PC-3 (cell line): ENCODE results near the gene IFI44L.

ENCODE experiments used
- EZH2 ChIP-seq: fragments of 300-600 bp; sonication (generic); IDR thresholded peaks from one replicate; pipeline ENCODE4 v1.6.1; 2017; ENCODE audit warnings: antibody characterized with exemption, mild to moderate bottlenecking, low read length; ENCODE audit not compliant: unreplicated experiment
- EZH2phosphoT487 ChIP-seq: fragments of 300-600 bp; sonication (generic); IDR thresholded peaks from 2 replicates; pipeline ENCODE4 v1.6.1; 2018; ENCODE audit warnings: mild to moderate bottlenecking, antibody characterized with exemption, low read length, borderline replicate concordance
- TF ChIP-seq, protein P1 (sequence below): fragments of 300-600 bp; sonication (generic); conservative IDR thresholded peaks from 2 replicates; pipeline ENCODE4 v1.5.1; 2017; ENCODE audit warnings: antibody characterized with exemption, low read depth, mild to moderate bottlenecking, low read length

DNA sequence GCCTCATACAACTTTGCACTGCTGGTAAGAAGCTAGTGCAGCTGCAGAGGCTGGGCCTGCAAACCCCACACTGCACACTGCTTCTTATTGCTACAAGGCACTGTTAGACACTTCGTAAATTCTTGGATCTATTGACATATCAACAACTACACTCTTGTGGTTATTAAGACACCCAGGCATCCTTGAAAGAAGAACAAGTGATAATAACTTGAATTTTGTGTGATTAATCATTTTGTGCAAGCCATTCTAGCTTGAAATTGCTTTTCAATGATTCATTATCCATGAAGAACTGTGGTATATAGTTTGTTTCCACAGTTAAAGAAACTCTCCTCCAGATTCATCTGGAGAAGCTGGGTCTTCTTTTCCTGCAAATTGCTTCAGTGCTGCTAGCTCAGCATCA, 33.7 kb upstream of the IFI44L start:
- TF ChIP-seq, protein P1, sequence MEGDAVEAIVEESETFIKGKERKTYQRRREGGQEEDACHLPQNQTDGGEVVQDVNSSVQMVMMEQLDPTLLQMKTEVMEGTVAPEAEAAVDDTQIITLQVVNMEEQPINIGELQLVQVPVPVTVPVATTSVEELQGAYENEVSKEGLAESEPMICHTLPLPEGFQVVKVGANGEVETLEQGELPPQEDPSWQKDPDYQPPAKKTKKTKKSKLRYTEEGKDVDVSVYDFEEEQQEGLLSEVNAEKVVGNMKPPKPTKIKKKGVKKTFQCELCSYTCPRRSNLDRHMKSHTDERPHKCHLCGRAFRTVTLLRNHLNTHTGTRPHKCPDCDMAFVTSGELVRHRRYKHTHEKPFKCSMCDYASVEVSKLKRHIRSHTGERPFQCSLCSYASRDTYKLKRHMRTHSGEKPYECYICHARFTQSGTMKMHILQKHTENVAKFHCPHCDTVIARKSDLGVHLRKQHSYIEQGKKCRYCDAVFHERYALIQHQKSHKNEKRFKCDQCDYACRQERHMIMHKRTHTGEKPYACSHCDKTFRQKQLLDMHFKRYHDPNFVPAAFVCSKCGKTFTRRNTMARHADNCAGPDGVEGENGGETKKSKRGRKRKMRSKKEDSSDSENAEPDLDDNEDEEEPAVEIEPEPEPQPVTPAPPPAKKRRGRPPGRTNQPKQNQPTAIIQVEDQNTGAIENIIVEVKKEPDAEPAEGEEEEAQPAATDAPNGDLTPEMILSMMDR = no peak
- TF ChIP-seq EZH2 = no peak
- no peak for TF ChIP-seq EZH2phosphoT487
